ENCODE results near the gene IFITM1.
"Not testable (repeated sequence)": the region's sequence is repeated elsewhere in the genome, so short reads cannot be mapped to it uniquely, and the experiment has no call there.

GRCh38 chr11:286977-287820 lies 26.6 kb upstream of the IFITM1 start:
- TF ChIP-seq CTCF (IDR thresholded peaks at IDR 0.05 in 2 of 3, conservative IDR thresholded peaks at IDR 0.05 in 1 of 3; ENCODE audit: insufficient read depth in 2 of 3, low read depth in 1 of 3, low read length in 3 of 3); TSC22D4 (tag; IDR thresholded peaks at IDR 0.05); ZFP30 (CRISPR knock-in tag; IDR thresholded peaks at IDR 0.05; ENCODE audit: borderline replicate concordance); TCF7L2 (IDR thresholded peaks at IDR 0.05; ENCODE audit: low read depth, low read length): not testable (repeated sequence)

Data from K562 (cell line).